HG02759 (cell line): ENCODE measurements around the gene ZNF705A.
A peak's percentile ranks its signal among the peaks of the same experiment; 100 is the strongest.
"Not testable (repeated sequence)": the region's sequence is repeated elsewhere in the genome, so short reads cannot be mapped to it uniquely, and the experiment has no call there.

ENCODE experiments used
- ATAC-seq: cut with Tn5 transposase; IDR thresholded peaks from one replicate; pipeline ENCODE4 v1.9.1; 2021; ENCODE audit warnings: mild to moderate bottlenecking, moderate library complexity; ENCODE audit not compliant: unreplicated experiment

ZNF705A gene

GRCh38 chr12:8156845-8157244 lies at the start of gene ZNF705A:
Gene ZNF705A, plus strand, starts transcription at chr12:8157015. Its CDS starts 15,611 bp downstream, at chr12:8172626.
- ATAC-seq = no peak

GRCh38 chr12:8108808-8109398 lies 47.9 kb upstream of the ZNF705A start:
- ATAC-seq = peak; percentile 56

- not testable (repeated sequence) for ATAC-seq
Measured at GRCh38 chr12:8113117-8113516, 43.7 kb upstream of the ZNF705A start.

GRCh38 chr12:8120072-8120713 lies 36.6 kb upstream of the ZNF705A start:
- ATAC-seq = no peak

GRCh38 chr12:8123124-8123912 lies 33.5 kb upstream of the ZNF705A start, which contains the start of gene CLEC4A:
Gene CLEC4A, plus strand, starts transcription at chr12:8123617. Its CDS starts 262 bp downstream, at chr12:8123879.
- no peak for ATAC-seq

GRCh38 chr12:8127138-8127537 lies 29.7 kb upstream of the ZNF705A start:
- no peak for ATAC-seq

GRCh38 chr12:8133636-8134397 lies 23.0 kb upstream of the ZNF705A start:
- not testable (repeated sequence) for ATAC-seq

GRCh38 chr12:8134398-8134930 lies 22.4 kb upstream of the ZNF705A start:
- ATAC-seq = not testable (repeated sequence)

- not testable (repeated sequence) for ATAC-seq
Measured at GRCh38 chr12:8141647-8142046, 15.2 kb upstream of the ZNF705A start.

GRCh38 chr12:8143261-8143660 lies 13.6 kb upstream of the ZNF705A start:
- no peak for ATAC-seq

- ATAC-seq = no peak
Measured at GRCh38 chr12:8145754-8146441, 10.9 kb upstream of the ZNF705A start.

- no peak for ATAC-seq
Measured at GRCh38 chr12:8146442-8146771, 10.4 kb upstream of the ZNF705A start.

- ATAC-seq = no peak
Measured at GRCh38 chr12:8154526-8154925, 2.3 kb upstream of the ZNF705A start.

GRCh38 chr12:8156416-8156815 lies 399 bp upstream of the ZNF705A start:
- ATAC-seq = no peak

- no peak for ATAC-seq
Measured at GRCh38 chr12:8157484-8158198, 826 bp downstream of the ZNF705A start.

GRCh38 chr12:8172911-8173310 lies 16.1 kb downstream of the ZNF705A start:
- not testable (repeated sequence) for ATAC-seq

- ATAC-seq = not testable (repeated sequence)
Measured at GRCh38 chr12:8179989-8180585, 23.3 kb downstream of the ZNF705A start.

- ATAC-seq = not testable (repeated sequence)
Measured at GRCh38 chr12:8181271-8181670, 24.5 kb downstream of the ZNF705A start.

GRCh38 chr12:8182923-8183322 lies 26.1 kb downstream of the ZNF705A start:
- not testable (repeated sequence) for ATAC-seq
